OCI-LY7 (cell line): ENCODE results near the gene SLC35B4. TPM values are rescaled to one million over a fixed set of nuclear protein-coding genes. Genes with fewer than 3 reads are reported as not detected.

Source experiments
- BruUV-seq: library from RNA; stranded (reverse); fragments of 400-500 nt; replicated peaks from 2 replicates; lab custom pipeline; 2021; lab: Mats Ljungman, UMichigan
- CTCF ChIA-PET: fragments of 300-600 bp; sonication (Branson Sonifier 250); formaldehyde crosslinking; loops from one replicate; lab custom pipeline; 2022; ENCODE audit warnings: antibody characterized with exemption; ENCODE audit not compliant: unreplicated experiment; lab: Charles Lee
- POLR2A ChIA-PET: fragments of 300-600 bp; sonication (Branson Sonifier 250); formaldehyde crosslinking; loops from one replicate; lab custom pipeline; 2022; ENCODE audit warnings: antibody characterized with exemption; lab: Charles Lee
- DNase-seq: peaks from one replicate; pipeline ENCODE4 v3.0.0-alpha.2; 2015; ENCODE audit warnings: low spot score
- H2AFZ ChIP-seq: fragments of 200-600 bp; sonication (generic), shearing (Covaris generic); 2 replicates; pipeline ENCODE4 v1.6.1; 2014; ENCODE audit warnings: mild to moderate bottlenecking, antibody characterized with exemption, low read length, moderate library complexity
- H3K27ac ChIP-seq: fragments of 200-600 bp; sonication (generic); 2 replicates; pipeline ENCODE4 v1.5.1; 2014; ENCODE audit warnings: mixed run types, low read depth, mild to moderate bottlenecking, moderate library complexity, low read length, inconsistent platforms; ENCODE audit not compliant: poor library complexity, severe bottlenecking
- H3K36me3 ChIP-seq: fragments of 200-600 bp; sonication (generic); 2 replicates; pipeline ENCODE4 v1.6.1; 2014; ENCODE audit warnings: mild to moderate bottlenecking, antibody characterized with exemption, low read length, moderate library complexity, mixed read lengths; ENCODE audit not compliant: insufficient read depth
- H3K4me1 ChIP-seq: fragments of 200-600 bp; sonication (generic); 2 replicates; pipeline ENCODE4 v1.5.1; 2014; ENCODE audit warnings: mild to moderate bottlenecking, low read length; ENCODE audit not compliant: insufficient read depth, poor library complexity, severe bottlenecking
- H3K4me2 ChIP-seq: fragments of 200-600 bp; sonication (generic); 2 replicates; pipeline ENCODE4 v1.6.1; 2014; ENCODE audit warnings: mild to moderate bottlenecking, low read length
- H3K4me3 ChIP-seq: fragments of 200-600 bp; sonication (generic); 2 replicates; pipeline ENCODE4 v1.5.1; 2014; ENCODE audit warnings: mild to moderate bottlenecking, low read depth, low read length; ENCODE audit not compliant: poor library complexity, severe bottlenecking
- H3K79me2 ChIP-seq: fragments of 200-600 bp; sonication (generic); 2 replicates; pipeline ENCODE4 v1.6.1; 2016; ENCODE audit warnings: low read depth, mild to moderate bottlenecking, low read length, moderate library complexity, mixed read lengths; ENCODE audit not compliant: insufficient read depth
- H3K9me2 ChIP-seq: fragments of 200-600 bp; sonication (generic); 2 replicates; pipeline ENCODE4 v1.6.1; 2016; ENCODE audit warnings: mild to moderate bottlenecking, low read length, mixed read lengths; ENCODE audit not compliant: insufficient read depth
- H3K9me3 ChIP-seq: fragments of 200-600 bp; sonication (generic); 2 replicates; pipeline ENCODE4 v1.6.1; 2014; ENCODE audit warnings: mild to moderate bottlenecking, mixed run types, low read length, mixed read lengths
- H4K20me1 ChIP-seq: fragments of 200-600 bp; sonication (generic); 2 replicates; pipeline ENCODE4 v1.6.1; 2014; ENCODE audit warnings: mild to moderate bottlenecking, antibody characterized with exemption, low read length, moderate library complexity, mixed read lengths; ENCODE audit not compliant: insufficient read depth
- CTCF ChIP-seq: fragments of 200-600 bp; sonication (generic); conservative IDR thresholded peaks from 2 replicates; pipeline ENCODE4 v1.5.1; 2014; ENCODE audit warnings: mild to moderate bottlenecking, antibody characterized with exemption, low read length, moderate library complexity, mixed read lengths
- EZH2phosphoT487 ChIP-seq: fragments of 200-600 bp; sonication (generic); IDR thresholded peaks from 2 replicates; pipeline ENCODE4 v1.6.1; 2018; ENCODE audit warnings: low read depth, borderline replicate concordance, mild to moderate bottlenecking, mixed run types, antibody characterized with exemption, low read length, moderate library complexity, mixed read lengths
- intact Hi-C: fragments of 100-400 bp; cut with micrococcal nuclease; formaldehyde crosslinking; loops from one replicate; pipeline ENCODE4 v1.10.0; 2022; ENCODE audit not compliant: unreplicated experiment
- total RNA-seq, 2 experiments: library from RNA; depleted of rRNA in 1 of 2; stranded (reverse); fragments of >200 nt in 1 of 2; shearing (Covaris generic) in 1 of 2; gene quantifications; 2 replicates each; pipeline ENCODE4 v1.2.3, GENCODE V29; 2014 to 2022

Gene SLC35B4
- total RNA-seq, 2 experiments from 2014 or later: 32.3 to 38.1 TPM

- no peak for DNase-seq
- Histone ChIP-seq H3K4me3 (no peak overlapping the region), H3K36me3 (no peaks in the 10 kb centered on the region), H2AFZ (no peak overlapping the region), H3K27ac (no peak overlapping the region), H3K9me3 (no peaks in the 10 kb centered on the region), H3K79me2 (no peaks in the 10 kb centered on the region), H3K4me2 (no peak overlapping the region), H4K20me1 (no peaks in the 10 kb centered on the region), H3K9me2 (no peaks in the 10 kb centered on the region), H3K4me1 (no peaks in the 10 kb centered on the region)
- BruUV-seq: no TSS peak
- ChIA-PET POLR2A (interaction anchor here (0.6 kb wide), 2 partner anchors 27 to 994 kb away, joined by 3 to 4 read pairs; no protein-coding TSS in a partner anchor), CTCF (no interaction called here)
- TF ChIP-seq CTCF (no peak), EZH2phosphoT487 (no peak)
- intact Hi-C loops: no loop called here
Measured at GRCh38 chr7:134362587-134363483, 46.1 kb upstream of the SLC35B4 start.

- intact Hi-C loops: loop anchor here (2.0 kb wide), 1 partner anchor 219 kb away; no protein-coding TSS in a partner anchor
- H3K4me3 ChIP-seq: no peak overlapping the region
- no peaks in the 10 kb centered on the region for H3K79me2 ChIP-seq
- no peaks in the 10 kb centered on the region for H3K4me1 ChIP-seq
- BruUV-seq: no TSS peak
- H3K27ac ChIP-seq: no peak overlapping the region
- H3K9me2 ChIP-seq: no peaks in the 10 kb centered on the region
- ChIA-PET POLR2A (interaction anchor here (0.6 to 1.6 kb wide), 3 partner anchors 16 to 291 kb away, joined by 3 to 5 read pairs (median 4); no protein-coding TSS in a partner anchor), CTCF (no interaction called here)
- no peak for DNase-seq
- no peaks in the 10 kb centered on the region for H3K9me3 ChIP-seq
- no peaks in the 10 kb centered on the region for H4K20me1 ChIP-seq
- no peak overlapping the region for H3K4me2 ChIP-seq
- no peak for TF ChIP-seq EZH2phosphoT487
- TF ChIP-seq CTCF: no peak
- H2AFZ ChIP-seq: no peak overlapping the region
- H3K36me3 ChIP-seq: no peaks in the 10 kb centered on the region
Measured at GRCh38 chr7:134359787-134360432, 43.2 kb upstream of the SLC35B4 start.
